GM23248 (cell line): Measurements from ENCODE around the gene TBL3. TPM values are rescaled to one million over a fixed set of nuclear protein-coding genes. Genes with fewer than 3 reads are reported as not detected.

Source experiments
- DNase-seq: peaks from one replicate; pipeline ENCODE4 v3.0.0-alpha.2; 2015
- H2AFZ ChIP-seq: fragments of 200-600 bp; sonication (generic); 2 replicates; pipeline ENCODE4 v1.6.1; 2016; ENCODE audit warnings: antibody characterized with exemption
- H3F3A ChIP-seq: fragments of 200-600 bp; sonication (generic); 2 replicates; pipeline ENCODE4 v1.6.1; 2016; ENCODE audit warnings: mild to moderate bottlenecking, antibody characterized with exemption, mixed run types; ENCODE audit not compliant: insufficient read depth
- H3K27ac ChIP-seq: fragments of 200-600 bp; sonication (generic); 2 replicates; pipeline ENCODE4 v1.5.1; 2016; ENCODE audit warnings: mild to moderate bottlenecking
- H3K27me3 ChIP-seq: fragments of 200-600 bp; sonication (generic); replicated peaks from 2 replicates; pipeline ENCODE4 v1.6.1; 2016; ENCODE audit warnings: mild to moderate bottlenecking; ENCODE audit not compliant: insufficient read depth
- H3K36me3 ChIP-seq: fragments of 200-600 bp; sonication (generic); 2 replicates; pipeline ENCODE4 v1.6.1; 2016; ENCODE audit warnings: low read depth, mild to moderate bottlenecking
- H3K4me1 ChIP-seq: fragments of 200-600 bp; sonication (generic); 2 replicates; pipeline ENCODE4 v1.6.1; 2016; ENCODE audit warnings: mild to moderate bottlenecking; ENCODE audit not compliant: insufficient read depth
- H3K4me2 ChIP-seq: fragments of 200-600 bp; sonication (generic); one replicate; pipeline ENCODE4 v1.6.1; 2016; ENCODE audit warnings: mild to moderate bottlenecking; ENCODE audit not compliant: unreplicated experiment
- H3K4me3 ChIP-seq: fragments of 200-600 bp; sonication (generic); 2 replicates; pipeline ENCODE4 v1.5.1; 2016; ENCODE audit warnings: mild to moderate bottlenecking
- H3K79me2 ChIP-seq: fragments of 200-600 bp; sonication (generic); 2 replicates; pipeline ENCODE4 v1.6.1; 2016; ENCODE audit warnings: mild to moderate bottlenecking; ENCODE audit not compliant: insufficient read depth
- H3K9ac ChIP-seq: fragments of 200-600 bp; sonication (generic); 2 replicates; pipeline ENCODE4 v1.6.1; 2016; ENCODE audit warnings: mild to moderate bottlenecking
- H3K9me2 ChIP-seq: fragments of 200-600 bp; sonication (generic); 2 replicates; pipeline ENCODE4 v1.6.1; 2016; ENCODE audit warnings: mixed run types, mild to moderate bottlenecking, moderate library complexity; ENCODE audit not compliant: insufficient read depth
- H3K9me3 ChIP-seq: fragments of 200-600 bp; sonication (generic); one replicate; pipeline ENCODE4 v1.6.1; 2017; ENCODE audit warnings: low read depth
- H4K20me1 ChIP-seq: fragments of 200-600 bp; sonication (generic); 2 replicates; pipeline ENCODE4 v1.6.0; 2016; ENCODE audit not compliant: insufficient read depth
- EZH2 ChIP-seq: fragments of 200-600 bp; sonication (generic); IDR thresholded peaks from 2 replicates; pipeline ENCODE4 v1.6.1; 2018; ENCODE audit warnings: antibody characterized with exemption, mild to moderate bottlenecking; ENCODE audit not compliant: insufficient read depth, poor library complexity, severe bottlenecking
- EZH2phosphoT487 ChIP-seq: fragments of 200-600 bp; sonication (generic); IDR thresholded peaks from 2 replicates; pipeline ENCODE4 v1.6.1; 2018; ENCODE audit warnings: antibody characterized with exemption, moderate library complexity, mild to moderate bottlenecking, low read depth; ENCODE audit not compliant: insufficient read depth
- WGBS, 2 experiments: methylation state at CpG; one replicate each; pipeline ENCODE4 v1.1.6; 2015 to 2017; ENCODE audit warnings: low lambda C conversion rate in 2 of 2, low coverage in 1 of 2; ENCODE audit errors: missing lambda C conversion rate in 2 of 2; 5-methylcytosine and 5-hydroxymethylcytosine counted together
- in situ Hi-C: fragments of 300-500 bp; cut with MboI; formaldehyde crosslinking; loops from 2 replicates; pipeline ENCODE4 v1.15.0; 2020
- polyA plus RNA-seq: library from polyadenylated mRNA; unstranded; fragments of >200 nt; fragmentation: Nextera tagmentation; extraction: Ambion mirVana; gene quantifications from 2 replicates; pipeline ENCODE4 v1.2.1, GENCODE V29; 2016
- small RNA-seq: library from RNA; depleted of rRNA; stranded (forward); fragments of <200 nt; gene quantifications from one replicate; pipeline ENCODE3, GENCODE V24; 2014; ENCODE audit warnings: low read depth, low replicate concordance
- total RNA-seq: library from RNA; depleted of rRNA; stranded (reverse); fragments of >200 nt; shearing (Covaris generic); gene quantifications from 2 replicates; pipeline ENCODE4 v1.2.3, GENCODE V29; 2014; rRNA removed

The TBL3 gene
- total and polyA plus RNA-seq, 2 experiments from 2014 or later: 43.7 to 46.8 TPM

DNA sequence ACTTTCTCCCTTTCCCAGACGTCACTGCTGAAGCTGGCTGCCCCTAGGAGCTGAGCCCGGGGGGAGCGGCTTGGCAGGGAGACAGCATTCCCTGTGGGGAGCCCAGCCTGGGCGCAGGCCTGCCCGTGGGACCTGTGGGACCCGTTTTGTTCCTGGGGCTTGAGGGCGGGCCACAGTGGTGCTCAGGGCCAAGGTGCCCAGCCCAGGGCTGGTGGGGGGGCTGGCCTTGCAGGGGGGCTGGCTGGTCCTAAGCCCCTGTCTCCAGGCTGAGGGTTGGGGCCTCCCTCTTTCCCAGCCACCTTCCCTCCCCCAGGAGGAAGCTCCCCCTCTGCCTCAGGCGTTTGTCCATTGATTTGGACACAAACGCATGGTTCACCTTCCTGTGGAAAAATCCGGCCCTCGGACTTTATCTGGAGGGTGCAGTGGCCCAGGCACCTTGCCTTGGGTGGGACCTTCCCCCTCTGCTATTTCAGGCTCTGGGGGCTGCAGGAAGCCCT, 59.3 kb downstream of the TBL3 start:
- Histone ChIP-seq H3K4me2 (no peak overlapping the region), H3K4me1 (peaks cover 24% of the 10 kb centered on the region), H3K9ac (no peak overlapping the region), H4K20me1 (no peaks in the 10 kb centered on the region), H3K79me2 (peaks cover 7% of the 10 kb centered on the region; the same call in 1 of the 2 replicates), H3K9me2 (no peaks in the 10 kb centered on the region), H3F3A (no peaks in the 10 kb centered on the region), H3K27me3 (no peaks in the 10 kb centered on the region), H3K36me3 (no peaks in the 10 kb centered on the region), H3K9me3 (no peaks in the 10 kb centered on the region), H3K27ac (no peak overlapping the region), H3K4me3 (no peak overlapping the region), H2AFZ (no peak overlapping the region)
- no peak for DNase-seq
- in situ Hi-C loops: no loop called here
- TF ChIP-seq EZH2phosphoT487 (no peak), EZH2 (no peak)
- WGBS, 2 experiments: 69 to 76% methylated on average over 10 of the region's 11 CpGs

Small RNA genes lying within 50 kb of the gene (small RNA-seq; reads per million reads assigned to genes)
- gene AC005363.2: not detected
- gene RN7SL219P: not detected
- not detected for gene SNORA10
- not detected for gene SNORA64

Other genes with a start within 250 kb of the TBL3 start
- 45.3 and 57.7 TPM in 2 replicates for gene NME3, start 200.5 kb upstream of the TBL3 start, total RNA-seq
- 50.8 and 55.4 TPM in 2 replicates for gene NME3, start 200.5 kb upstream of the TBL3 start, polyA plus RNA-seq
- 9.3 and 12.3 TPM in 2 replicates for gene EME2, start 199.2 kb upstream of the TBL3 start, total RNA-seq
- 3.1 and 3.9 TPM in 2 replicates for gene EME2, start 199.2 kb upstream of the TBL3 start, polyA plus RNA-seq
- gene MRPS34, start 198.9 kb upstream of the TBL3 start, total RNA-seq: 96.5 and 99.4 TPM in 2 replicates
- 113 and 119 TPM in 2 replicates for gene MRPS34, start 198.9 kb upstream of the TBL3 start, polyA plus RNA-seq
- gene SPSB3, start 189.5 kb upstream of the TBL3 start, total RNA-seq: 35.3 and 50.2 TPM in 2 replicates
- gene SPSB3, start 189.5 kb upstream of the TBL3 start, polyA plus RNA-seq: 35.1 and 35.6 TPM in 2 replicates
- 88.9 and 189 TPM in 2 replicates for gene NUBP2, start 189.1 kb upstream of the TBL3 start, total RNA-seq
- gene NUBP2, start 189.1 kb upstream of the TBL3 start, polyA plus RNA-seq: 64.3 and 66.4 TPM in 2 replicates
- gene IGFALS, start 178.3 kb upstream of the TBL3 start, total RNA-seq: 0.51 TPM in 1 of 2 replicates, not detected in the other
- gene IGFALS, start 178.3 kb upstream of the TBL3 start, polyA plus RNA-seq: not detected in 2 replicates
- gene HAGH, start 145.2 kb upstream of the TBL3 start, total RNA-seq: 48.4 and 76.5 TPM in 2 replicates
- gene HAGH, start 145.2 kb upstream of the TBL3 start, polyA plus RNA-seq: 45.5 and 48.9 TPM in 2 replicates
- gene FAHD1, start 144.8 kb upstream of the TBL3 start, total RNA-seq: 40.9 and 55.3 TPM in 2 replicates
- 39.7 and 40.6 TPM in 2 replicates for gene FAHD1, start 144.8 kb upstream of the TBL3 start, polyA plus RNA-seq
- gene MEIOB, start 99.9 kb upstream of the TBL3 start, total RNA-seq: 0.38 TPM in 1 of 2 replicates, not detected in the other
- gene MEIOB, start 99.9 kb upstream of the TBL3 start, polyA plus RNA-seq: 0.14 TPM in 1 of 2 replicates, not detected in the other
- not detected in 2 replicates for gene HS3ST6, start 53.6 kb upstream of the TBL3 start, total RNA-seq
- gene HS3ST6, start 53.6 kb upstream of the TBL3 start, polyA plus RNA-seq: not detected in 2 replicates
- gene MSRB1, start 28.9 kb upstream of the TBL3 start, total RNA-seq: 13.9 and 14.1 TPM in 2 replicates
- 26.9 and 27.4 TPM in 2 replicates for gene MSRB1, start 28.9 kb upstream of the TBL3 start, polyA plus RNA-seq
- not detected in 2 replicates for gene RPL3L, start 17.4 kb upstream of the TBL3 start, total RNA-seq
- gene RPL3L, start 17.4 kb upstream of the TBL3 start, polyA plus RNA-seq: not detected in 2 replicates
- 136 and 220 TPM in 2 replicates for gene NDUFB10, start 12.5 kb upstream of the TBL3 start, total RNA-seq
- gene NDUFB10, start 12.5 kb upstream of the TBL3 start, polyA plus RNA-seq: 266 and 279 TPM in 2 replicates
- 1,339 and 1,536 TPM in 2 replicates for gene RPS2, start 7.2 kb upstream of the TBL3 start, total RNA-seq
- 1,060 and 1,077 TPM in 2 replicates for gene RPS2, start 7.2 kb upstream of the TBL3 start, polyA plus RNA-seq
- not detected in 2 replicates for gene RNF151, start 5.2 kb upstream of the TBL3 start, total RNA-seq
- gene RNF151, start 5.2 kb upstream of the TBL3 start, polyA plus RNA-seq: 0.25 TPM in 1 of 2 replicates, not detected in the other
- not detected in 2 replicates for gene NOXO1, start 9.4 kb downstream of the TBL3 start, total RNA-seq
- gene NOXO1, start 9.4 kb downstream of the TBL3 start, polyA plus RNA-seq: 0.23 TPM in 1 of 2 replicates, not detected in the other
- gene GFER, start 12.1 kb downstream of the TBL3 start, total RNA-seq: 16.4 and 26.4 TPM in 2 replicates
- gene GFER, start 12.1 kb downstream of the TBL3 start, polyA plus RNA-seq: 31.0 and 31.6 TPM in 2 replicates
- 0.22 and 0.76 TPM in 2 replicates for gene SYNGR3, start 17.9 kb downstream of the TBL3 start, total RNA-seq
- 0.72 and 1.3 TPM in 2 replicates for gene SYNGR3, start 17.9 kb downstream of the TBL3 start, polyA plus RNA-seq
- 21.2 and 23.4 TPM in 2 replicates for gene ZNF598, start 37.8 kb downstream of the TBL3 start, total RNA-seq
- gene ZNF598, start 37.8 kb downstream of the TBL3 start, polyA plus RNA-seq: 12.2 and 14.1 TPM in 2 replicates
- gene NPW, start 47.7 kb downstream of the TBL3 start, total RNA-seq: not detected in 2 replicates
- 2.1 and 3.0 TPM in 2 replicates for gene NPW, start 47.7 kb downstream of the TBL3 start, polyA plus RNA-seq
- gene NHERF2, start 54.8 kb downstream of the TBL3 start, total RNA-seq: 27.3 and 39.7 TPM in 2 replicates
- 29.0 and 45.1 TPM in 2 replicates for gene NHERF2, start 54.8 kb downstream of the TBL3 start, polyA plus RNA-seq
- gene NTHL1, start 75.8 kb downstream of the TBL3 start, total RNA-seq: 19.9 and 22.8 TPM in 2 replicates
- gene NTHL1, start 75.8 kb downstream of the TBL3 start, polyA plus RNA-seq: 20.3 and 21.2 TPM in 2 replicates
- 53.7 and 84.6 TPM in 2 replicates for gene TSC2, start 75.9 kb downstream of the TBL3 start, total RNA-seq
- gene TSC2, start 75.9 kb downstream of the TBL3 start, polyA plus RNA-seq: 43.3 and 52.2 TPM in 2 replicates
- gene PKD1, start 163.8 kb downstream of the TBL3 start, total RNA-seq: 200 and 201 TPM in 2 replicates
- gene PKD1, start 163.8 kb downstream of the TBL3 start, polyA plus RNA-seq: 43.7 and 48.4 TPM in 2 replicates
- not detected in 2 replicates for gene RAB26, start 176.6 kb downstream of the TBL3 start, total RNA-seq
- 0.30 and 0.71 TPM in 2 replicates for gene RAB26, start 176.6 kb downstream of the TBL3 start, polyA plus RNA-seq
- 72.7 and 74.2 TPM in 2 replicates for gene TRAF7, start 183.7 kb downstream of the TBL3 start, total RNA-seq
- gene TRAF7, start 183.7 kb downstream of the TBL3 start, polyA plus RNA-seq: 28.8 and 29.3 TPM in 2 replicates
- gene CASKIN1, start 224.6 kb downstream of the TBL3 start, total RNA-seq: under 0.01 TPM in 1 of 2 replicates, not detected in the other
- not detected in 2 replicates for gene CASKIN1, start 224.6 kb downstream of the TBL3 start, polyA plus RNA-seq
- gene MLST8, start 233.4 kb downstream of the TBL3 start, total RNA-seq: 58.6 and 62.9 TPM in 2 replicates
- gene MLST8, start 233.4 kb downstream of the TBL3 start, polyA plus RNA-seq: 46.5 and 54.6 TPM in 2 replicates
- 2.1 and 2.9 TPM in 2 replicates for gene BRICD5, start 238.8 kb downstream of the TBL3 start, total RNA-seq
- 0.22 and 0.56 TPM in 2 replicates for gene BRICD5, start 238.8 kb downstream of the TBL3 start, polyA plus RNA-seq
- 21.4 and 25.5 TPM in 2 replicates for gene PGP, start 242.8 kb downstream of the TBL3 start, total RNA-seq
- 10.1 TPM in 2 replicates for gene PGP, start 242.8 kb downstream of the TBL3 start, polyA plus RNA-seq